Stimulated activated CD8-positive, alpha-beta memory T cell treated with anti-CD3 and anti-CD28 coated beads, Interleukin-12 subunit alpha, Interleukin-12 subunit beta, amount 100 ng/mL, for 24 hours (primary cell): ENCODE results near the gene PPIG.
"Not testable (repeated sequence)": the region's sequence is repeated elsewhere in the genome, so short reads cannot be mapped to it uniquely, and the experiment has no call there.

Experiments
- DNase-seq: peaks from one replicate; pipeline ENCODE4 v3.0.0-alpha.2; 2020; ENCODE audit errors: extremely low read depth

PPIG gene

GRCh38 chr2:169584005-169584877 is at the start of gene PPIG:
Gene PPIG, plus strand, starts transcription at chr2:169584351. Its CDS starts 19,691 bp downstream, at chr2:169604042.
- peak; percentile 70 for DNase-seq

- not testable (repeated sequence) for DNase-seq
Measured at GRCh38 chr2:169539460-169539859, 44.7 kb upstream of the PPIG start.

- no peak for DNase-seq
Measured at GRCh38 chr2:169540146-169540545, 44.0 kb upstream of the PPIG start.

GRCh38 chr2:169542433-169542832 is 41.7 kb upstream of the PPIG start:
- DNase-seq: no peak

GRCh38 chr2:169546756-169547155 is 37.4 kb upstream of the PPIG start:
- no peak for DNase-seq

GRCh38 chr2:169561364-169561763 is 22.8 kb upstream of the PPIG start:
- DNase-seq: no peak

GRCh38 chr2:169562084-169562483 is 22.1 kb upstream of the PPIG start:
- DNase-seq: not testable (repeated sequence)

GRCh38 chr2:169562519-169562918 is 21.6 kb upstream of the PPIG start:
- no peak for DNase-seq

GRCh38 chr2:169565686-169566085 is 18.5 kb upstream of the PPIG start:
- no peak for DNase-seq

GRCh38 chr2:169569948-169570347 is 14.2 kb upstream of the PPIG start:
- no peak for DNase-seq

GRCh38 chr2:169570752-169571151 is 13.4 kb upstream of the PPIG start:
- not testable (repeated sequence) for DNase-seq

- DNase-seq: no peak
Measured at GRCh38 chr2:169571571-169571970, 12.6 kb upstream of the PPIG start.

GRCh38 chr2:169572189-169572588 is 12.0 kb upstream of the PPIG start:
- no peak for DNase-seq

- DNase-seq: no peak
Measured at GRCh38 chr2:169572821-169573159, 11.4 kb upstream of the PPIG start.

- peak; percentile 67 for DNase-seq
Measured at GRCh38 chr2:169573160-169573973, 10.8 kb upstream of the PPIG start, which contains the start of gene FASTKD1. Gene FASTKD1, minus strand, starts transcription at chr2:169573865. Its CDS starts 1,836 bp downstream, at chr2:169572029.

- no peak for DNase-seq
Measured at GRCh38 chr2:169573974-169574299, 10.2 kb upstream of the PPIG start.

GRCh38 chr2:169574539-169574938 is 9.6 kb upstream of the PPIG start:
- DNase-seq: not testable (repeated sequence)

GRCh38 chr2:169575264-169575663 is 8.9 kb upstream of the PPIG start:
- DNase-seq: not testable (repeated sequence)

- DNase-seq: no peak
Measured at GRCh38 chr2:169579044-169579443, 5.1 kb upstream of the PPIG start.

GRCh38 chr2:169582552-169583266 is 1.4 kb upstream of the PPIG start:
- DNase-seq: not testable (repeated sequence)

- no peak for DNase-seq
Measured at GRCh38 chr2:169583518-169583917, 633 bp upstream of the PPIG start.

- DNase-seq: no peak
Measured at GRCh38 chr2:169585673-169586072, 1.5 kb downstream of the PPIG start.
